ENCODE results near the gene LTA4H. TPM values are rescaled to one million over a fixed set of nuclear protein-coding genes. Genes with fewer than 3 reads are reported as not detected.

The LTA4H gene
- total and polyA plus RNA-seq, 10 of the 15 experiments (the other 5 are each of a cell fraction or from before 2014, with no cell fraction given), result 43.9 to 106 (median 47.3) TPM

GRCh38 chr12:95978774-95979173 lies 56.6 kb downstream of the LTA4H start:
- H3K4me2 ChIP-seq (ENCODE audit: control insufficient read depth, insufficient read depth), result no peak overlapping the region
- no peaks in the 10 kb centered on the region for H3K9me3 ChIP-seq (replicated peaks; ENCODE audit: control insufficient read depth, insufficient read depth, low read length)
- no peaks in the 10 kb centered on the region for H3K36me3 ChIP-seq (ENCODE audit: control insufficient read depth in 2 of 2, insufficient read depth in 2 of 2, low read length in 1 of 2)
- H3K4me3 ChIP-seq, result no peak overlapping the region
- ATAC-seq (no peak), DNase-seq (ENCODE audit: low read depth, low spot score) (no peak), FAIRE-seq (no peak)
- TF ChIP-seq SREBF2 (IDR thresholded peaks at IDR 0.05; ENCODE audit: low read length) (no peak), CEBPZ (IDR thresholded peaks at IDR 0.05; ENCODE audit: low read depth, low read length) (no peak), ATF7 (IDR thresholded peaks at IDR 0.05; ENCODE audit: low read depth) (no peak), POLR2A (IDR thresholded peaks at IDR 0.05; ENCODE audit: low read depth, low read length) (no peak), HDAC2 (IDR thresholded peaks at IDR 0.05) (no peak), E2F8 (IDR thresholded peaks at IDR 0.05; ENCODE audit: low read depth, partially characterized antibody) (no peak), SUPT20H (IDR thresholded peaks at IDR 0.05; ENCODE audit: borderline replicate concordance, control insufficient read depth, low read depth, low read length) (no peak), ZNF592 (IDR thresholded peaks at IDR 0.05) (no peak), NFYB (IDR thresholded peaks at IDR 0.05; ENCODE audit: insufficient read depth, low read depth, low read length) (no peak), TAF1 (IDR thresholded peaks at IDR 0.05; ENCODE audit: borderline replicate concordance, low read depth, low read length) (no peak), HSF1 (IDR thresholded peaks at IDR 0.05; ENCODE audit: low read depth, low read length) (no peak)
- H3K4me1 ChIP-seq (ENCODE audit: control insufficient read depth, insufficient read depth, low read length), result no peaks in the 10 kb centered on the region
- H3K9ac ChIP-seq (ENCODE audit: control insufficient read depth, insufficient read depth, low read length), result no peak overlapping the region
- in situ Hi-C loops (cut with MboI), result no loop called here
- no TSS peak for BruUV-seq (replicated peaks)
- H3K79me2 ChIP-seq (ENCODE audit: control insufficient read depth, insufficient read depth, low read length), result no peaks in the 10 kb centered on the region
- no peaks in the 10 kb centered on the region for H4K20me1 ChIP-seq (ENCODE audit: control insufficient read depth, insufficient read depth)
- ChIA-PET SMC1A (ENCODE audit: uncharacterized antibody, unreplicated experiment) (no interaction called here), POLR2A (no interaction called here), CTCF (no interaction called here), RAD21 (ENCODE audit: unreplicated experiment) (no interaction called here)
- no peak overlapping the region for H2AFZ ChIP-seq (ENCODE audit: control insufficient read depth, low read depth, low read length)
- no peaks in the 10 kb centered on the region; a peak in 1 of 4 replicates for H3K27me3 ChIP-seq (replicated peaks in 1 of 2; ENCODE audit: control insufficient read depth in 2 of 2, insufficient read depth in 2 of 2, low read length in 1 of 2)
- H3K27ac ChIP-seq (ENCODE audit: control insufficient read depth, insufficient read depth), result no peak overlapping the region
- intact Hi-C loops (cut with micrococcal nuclease; ENCODE audit: unreplicated experiment), result no loop called here
- WGBS (ENCODE audit: insufficient coverage, insufficient replicate concordance, low lambda C conversion rate, missing lambda C conversion rate), result 68% methylated on average over 3 of the region's 3 CpGs

Data from GM12878 (cell line).